Mucosa of stomach (tissue), 1 donor: ENCODE measurements around the gene AFDN.

Experiments
- H3K27me3 ChIP-seq: one replicate; pipeline ENCODE4 v1.7.0; 2013; ENCODE audit warnings: mild to moderate bottlenecking, low read length; ENCODE audit not compliant: control insufficient read depth, insufficient read depth
- H3K36me3 ChIP-seq: one replicate; pipeline ENCODE4 v1.7.0; 2013; ENCODE audit warnings: low read length; ENCODE audit not compliant: control insufficient read depth, insufficient read depth
- H3K4me1 ChIP-seq: one replicate; pipeline ENCODE4 v1.7.0; 2013; ENCODE audit warnings: mild to moderate bottlenecking, low read length; ENCODE audit not compliant: control insufficient read depth, insufficient read depth
- H3K4me3 ChIP-seq: one replicate; pipeline ENCODE4 v1.7.0; 2013; ENCODE audit warnings: low read length
- H3K9ac ChIP-seq: one replicate; pipeline ENCODE4 v1.7.0; 2013; ENCODE audit warnings: mild to moderate bottlenecking, low read length, moderate library complexity
- H3K9me3 ChIP-seq: one replicate; pipeline ENCODE4 v1.7.0; 2013; ENCODE audit warnings: mild to moderate bottlenecking, low read length, moderate library complexity; ENCODE audit not compliant: control insufficient read depth
- donor health status: Pancreatic carcinoma.

Gene AFDN

GRCh38 chr6:167787896-167788562 is 38.7 kb upstream of the AFDN start:
- H3K36me3 ChIP-seq = no peaks in the 10 kb centered on the region
- no peak overlapping the region for H3K9ac ChIP-seq
- no peaks in the 10 kb centered on the region for H3K9me3 ChIP-seq
- peaks cover 4% of the 10 kb centered on the region for H3K27me3 ChIP-seq
- no peaks in the 10 kb centered on the region for H3K4me1 ChIP-seq
- H3K4me3 ChIP-seq = no peak overlapping the region

GRCh38 chr6:167788563-167788903 is 38.2 kb upstream of the AFDN start:
- Histone ChIP-seq H3K4me1 (no peaks in the 10 kb centered on the region), H3K36me3 (no peaks in the 10 kb centered on the region), H3K9me3 (no peaks in the 10 kb centered on the region), H3K9ac (no peak overlapping the region), H3K4me3 (no peak overlapping the region), H3K27me3 (peaks cover 4% of the 10 kb centered on the region)

- Histone ChIP-seq H3K9ac (no peak overlapping the region), H3K36me3 (no peaks in the 10 kb centered on the region), H3K4me1 (no peaks in the 10 kb centered on the region), H3K9me3 (no peaks in the 10 kb centered on the region), H3K27me3 (peaks cover 7% of the 10 kb centered on the region), H3K4me3 (no peak overlapping the region)
Observed at GRCh38 chr6:167789358-167789757, 37.4 kb upstream of the AFDN start.

- peaks cover 5% of the 10 kb centered on the region for H3K4me1 ChIP-seq
- no peak overlapping the region for H3K4me3 ChIP-seq
- no peaks in the 10 kb centered on the region for H3K9me3 ChIP-seq
- peaks cover 26% of the 10 kb centered on the region for H3K27me3 ChIP-seq
- H3K9ac ChIP-seq = no peak overlapping the region
- no peaks in the 10 kb centered on the region for H3K36me3 ChIP-seq
Observed at GRCh38 chr6:167791091-167791779, 35.5 kb upstream of the AFDN start.

GRCh38 chr6:167791780-167792478 is 34.8 kb upstream of the AFDN start:
- Histone ChIP-seq H3K9me3 (no peaks in the 10 kb centered on the region), H3K36me3 (no peaks in the 10 kb centered on the region), H3K9ac (no peak overlapping the region), H3K27me3 (peaks cover 33% of the 10 kb centered on the region), H3K4me3 (no peak overlapping the region), H3K4me1 (peaks cover 8% of the 10 kb centered on the region)

- Histone ChIP-seq H3K9ac (no peak overlapping the region), H3K4me3 (no peak overlapping the region), H3K27me3 (peaks cover 41% of the 10 kb centered on the region), H3K9me3 (no peaks in the 10 kb centered on the region), H3K4me1 (peaks cover 12% of the 10 kb centered on the region), H3K36me3 (no peaks in the 10 kb centered on the region)
Observed at GRCh38 chr6:167793421-167793820, 33.3 kb upstream of the AFDN start.

GRCh38 chr6:167794161-167795157 is 32.3 kb upstream of the AFDN start:
- no peaks in the 10 kb centered on the region for H3K9me3 ChIP-seq
- no peak overlapping the region for H3K4me3 ChIP-seq
- no peaks in the 10 kb centered on the region for H3K36me3 ChIP-seq
- no peak overlapping the region for H3K9ac ChIP-seq
- peaks cover 41% of the 10 kb centered on the region for H3K27me3 ChIP-seq
- H3K4me1 ChIP-seq = peaks cover 12% of the 10 kb centered on the region

- no peaks in the 10 kb centered on the region for H3K36me3 ChIP-seq
- H3K9me3 ChIP-seq = no peaks in the 10 kb centered on the region
- no peak overlapping the region for H3K4me3 ChIP-seq
- peaks cover 12% of the 10 kb centered on the region for H3K4me1 ChIP-seq
- peaks cover 42% of the 10 kb centered on the region for H3K27me3 ChIP-seq
- no peak overlapping the region for H3K9ac ChIP-seq
Observed at GRCh38 chr6:167795321-167795811, 31.3 kb upstream of the AFDN start.

GRCh38 chr6:167795874-167796191 is 30.9 kb upstream of the AFDN start:
- H3K27me3 ChIP-seq = peaks cover 43% of the 10 kb centered on the region
- H3K9ac ChIP-seq = no peak overlapping the region
- H3K4me3 ChIP-seq = no peak overlapping the region
- H3K4me1 ChIP-seq = peaks cover 12% of the 10 kb centered on the region
- H3K9me3 ChIP-seq = no peaks in the 10 kb centered on the region
- no peaks in the 10 kb centered on the region for H3K36me3 ChIP-seq

- Histone ChIP-seq H3K9ac (no peak overlapping the region), H3K4me1 (peaks cover 12% of the 10 kb centered on the region), H3K27me3 (peaks cover 39% of the 10 kb centered on the region), H3K4me3 (no peak overlapping the region), H3K36me3 (no peaks in the 10 kb centered on the region), H3K9me3 (no peaks in the 10 kb centered on the region)
Observed at GRCh38 chr6:167796192-167796981, 30.3 kb upstream of the AFDN start.

- Histone ChIP-seq H3K4me3 (no peak overlapping the region), H3K9ac (no peak overlapping the region), H3K4me1 (peaks cover 12% of the 10 kb centered on the region), H3K27me3 (peaks cover 39% of the 10 kb centered on the region), H3K9me3 (no peaks in the 10 kb centered on the region), H3K36me3 (no peaks in the 10 kb centered on the region)
Observed at GRCh38 chr6:167797011-167797471, 29.7 kb upstream of the AFDN start.
